ENCODE measurements around the gene ATPAF1. TPM values are rescaled to one million over a fixed set of nuclear protein-coding genes. Genes with fewer than 3 reads are reported as not detected.
"Not testable (repeated sequence)": the region's sequence is repeated elsewhere in the genome, so short reads cannot be mapped to it uniquely, and the experiment has no call there.

ATPAF1 gene
- total RNA-seq, 1 donor from 2014 or later, result 67.8 TPM

- H3K4me1 Mint-ChIP-seq, result no peaks in the 10 kb centered on the region
- no peak overlapping the region for H3K4me3 Mint-ChIP-seq
- no peak overlapping the region for H3K27ac Mint-ChIP-seq (ENCODE audit: unreplicated experiment)
- H3K9me3 Mint-ChIP-seq, result peaks cover 5% of the 10 kb centered on the region
- no peak for TF ChIP-seq CTCF (conservative IDR thresholded peaks at IDR 0.05)
- peaks cover 20% of the 10 kb centered on the region for H3K36me3 Mint-ChIP-seq (ENCODE audit: low read depth)
- DNase-seq (ENCODE audit: low read depth, low spot score), result no peak
- no peaks in the 10 kb centered on the region for H3K27me3 Mint-ChIP-seq (ENCODE audit: low read depth)
Measured at GRCh38 chr1:46659307-46659870, 8.8 kb downstream of the ATPAF1 start.

GRCh38 chr1:46657775-46658174 lies 10.4 kb downstream of the ATPAF1 start:
- Mint-ChIP-seq H3K27me3 (ENCODE audit: low read depth) (no peaks in the 10 kb centered on the region), H3K4me1 (no peaks in the 10 kb centered on the region), H3K9me3 (peaks cover 5% of the 10 kb centered on the region), H3K4me3 (no peak overlapping the region), H3K36me3 (ENCODE audit: low read depth) (peaks cover 16% of the 10 kb centered on the region), H3K27ac (ENCODE audit: unreplicated experiment) (no peak overlapping the region)
- no peak for TF ChIP-seq CTCF (conservative IDR thresholded peaks at IDR 0.05)
- no peak for DNase-seq (ENCODE audit: low read depth, low spot score)

DNA sequence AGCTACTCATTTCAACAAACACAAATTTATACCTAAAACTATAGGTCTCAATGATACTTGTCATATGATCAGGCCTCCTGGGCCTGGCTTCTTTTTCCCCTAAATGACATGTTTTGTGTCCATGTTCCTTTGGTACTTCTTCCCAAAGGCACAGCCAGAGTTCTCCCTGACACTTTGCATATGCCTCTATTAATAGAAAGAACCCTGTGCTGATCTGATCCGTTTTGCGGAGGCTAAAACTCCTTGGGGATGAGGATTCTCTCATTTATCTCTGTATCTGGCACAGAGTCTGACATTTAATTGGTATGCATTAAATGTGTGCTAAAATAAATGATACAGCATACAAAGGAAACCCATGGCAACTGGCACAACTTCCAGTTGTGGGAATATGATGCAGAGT lies 11.5 kb downstream of the ATPAF1 start:
- no peak for TF ChIP-seq CTCF (conservative IDR thresholded peaks at IDR 0.05)
- Mint-ChIP-seq H3K27ac (ENCODE audit: unreplicated experiment) (no peak overlapping the region), H3K36me3 (ENCODE audit: low read depth) (peaks cover 19% of the 10 kb centered on the region), H3K4me1 (no peaks in the 10 kb centered on the region), H3K4me3 (no peak overlapping the region), H3K27me3 (ENCODE audit: low read depth) (no peaks in the 10 kb centered on the region), H3K9me3 (peaks cover 5% of the 10 kb centered on the region)
- DNase-seq (ENCODE audit: low read depth, low spot score), result no peak

DNA sequence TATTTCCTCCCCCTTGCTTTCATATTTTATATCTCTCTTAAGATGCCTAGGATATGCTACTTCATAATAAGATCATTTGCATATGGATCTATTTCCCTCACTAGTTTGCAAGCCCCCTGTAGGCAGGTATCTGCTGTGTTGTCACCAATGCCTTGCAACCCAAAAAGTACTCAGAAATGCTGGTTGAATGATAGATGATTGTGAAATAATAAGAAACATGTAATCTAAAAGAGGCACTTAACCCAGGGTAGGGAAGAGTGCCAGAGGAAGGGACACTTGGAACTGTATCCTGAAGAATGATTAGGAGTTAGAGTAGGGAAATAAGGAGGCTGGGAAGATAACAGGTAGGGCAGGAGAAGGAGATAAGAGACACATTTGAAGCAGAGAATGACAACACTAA lies 12.3 kb downstream of the ATPAF1 start:
- H3K27ac Mint-ChIP-seq (ENCODE audit: unreplicated experiment), result no peak overlapping the region
- H3K27me3 Mint-ChIP-seq (ENCODE audit: low read depth), result no peaks in the 10 kb centered on the region
- no peaks in the 10 kb centered on the region for H3K4me1 Mint-ChIP-seq
- peaks cover 19% of the 10 kb centered on the region for H3K36me3 Mint-ChIP-seq (ENCODE audit: low read depth)
- no peak overlapping the region for H3K4me3 Mint-ChIP-seq
- no peak for TF ChIP-seq CTCF (conservative IDR thresholded peaks at IDR 0.05)
- H3K9me3 Mint-ChIP-seq, result peaks cover 5% of the 10 kb centered on the region
- DNase-seq (ENCODE audit: low read depth, low spot score), result no peak

GRCh38 chr1:46654698-46655097 lies 13.5 kb downstream of the ATPAF1 start:
- not testable (repeated sequence) for H3K27me3 Mint-ChIP-seq (ENCODE audit: low read depth); DNase-seq (ENCODE audit: low read depth, low spot score); H3K4me3 Mint-ChIP-seq; H3K9me3 Mint-ChIP-seq; H3K27ac Mint-ChIP-seq (ENCODE audit: unreplicated experiment); H3K4me1 Mint-ChIP-seq
- H3K36me3 Mint-ChIP-seq (ENCODE audit: low read depth), result peaks cover 29% of the 10 kb centered on the region

DNA sequence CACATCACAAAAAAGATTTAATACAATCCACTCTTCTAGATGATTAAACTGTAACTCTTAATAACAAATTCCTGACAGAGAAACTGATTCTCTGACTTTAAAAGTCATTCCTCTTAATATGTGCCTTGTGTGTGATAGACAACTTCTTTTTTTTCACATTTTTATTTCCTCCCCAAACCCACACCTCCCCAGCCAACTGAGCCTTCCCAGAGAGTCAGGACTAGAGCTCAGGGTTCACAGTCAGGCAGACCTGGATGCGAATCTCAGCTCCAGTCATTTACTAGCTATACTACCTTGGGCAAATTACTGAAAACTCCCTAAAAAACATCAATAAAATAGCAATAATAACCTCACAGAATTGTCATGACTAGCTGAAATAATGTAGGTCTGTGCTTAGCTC lies 14.2 kb downstream of the ATPAF1 start:
- Mint-ChIP-seq H3K27ac (ENCODE audit: unreplicated experiment) (no peak overlapping the region), H3K27me3 (ENCODE audit: low read depth) (no peaks in the 10 kb centered on the region), H3K9me3 (peaks cover 12% of the 10 kb centered on the region), H3K36me3 (ENCODE audit: low read depth) (peaks cover 36% of the 10 kb centered on the region), H3K4me1 (no peaks in the 10 kb centered on the region), H3K4me3 (no peak overlapping the region)
- DNase-seq (ENCODE audit: low read depth, low spot score), result no peak
- no peak for TF ChIP-seq CTCF (conservative IDR thresholded peaks at IDR 0.05)
